ENCODE results near the gene HAND1.
A peak's percentile ranks its signal among the peaks of the same experiment; 100 is the strongest.

Gene HAND1

GRCh38 chr5:154480847-154481246 lies 2.8 kb upstream of the HAND1 start:
- Histone ChIP-seq H3K4me3 (no peak overlapping the region), H3K27ac (no peak overlapping the region)

DNA sequence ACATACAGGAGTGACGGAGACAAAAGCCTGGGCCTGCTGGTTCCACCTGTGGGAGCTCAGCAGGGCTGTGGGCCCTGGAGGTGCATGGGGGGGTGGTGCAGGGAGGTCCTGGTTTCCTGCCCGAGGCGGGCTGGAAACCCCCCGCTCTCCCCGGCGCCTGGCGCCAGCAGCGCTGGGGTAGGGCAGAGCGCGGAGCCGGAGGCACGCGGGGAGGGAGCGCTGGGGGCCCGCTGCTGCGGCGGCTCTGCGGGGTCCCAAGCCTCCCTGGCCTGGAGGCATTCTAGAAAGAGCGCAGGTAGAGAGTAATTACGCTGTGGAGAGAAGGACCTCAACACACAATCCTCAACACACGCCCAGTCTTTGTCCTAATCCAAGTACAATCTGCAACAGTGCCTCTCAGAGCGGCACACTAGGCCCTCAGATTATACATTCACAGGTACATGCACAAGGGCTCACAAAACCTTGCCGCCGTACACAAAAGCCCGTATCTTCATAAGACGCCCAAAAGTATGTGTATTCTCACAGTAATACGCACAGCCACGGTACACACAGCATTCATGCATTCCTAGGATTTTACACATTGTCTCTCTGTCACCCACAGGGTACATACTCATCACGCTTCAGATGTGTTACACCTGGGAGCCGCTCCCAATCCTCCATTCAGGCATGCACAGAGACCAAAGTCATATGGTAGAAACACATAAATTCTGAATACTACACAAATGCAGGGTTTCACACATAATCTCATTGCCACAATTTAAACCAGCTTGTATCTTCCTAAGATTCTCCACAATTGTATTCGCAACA lies 2.1 kb upstream of the HAND1 start:
- H3K27ac ChIP-seq = no peak overlapping the region

DNA sequence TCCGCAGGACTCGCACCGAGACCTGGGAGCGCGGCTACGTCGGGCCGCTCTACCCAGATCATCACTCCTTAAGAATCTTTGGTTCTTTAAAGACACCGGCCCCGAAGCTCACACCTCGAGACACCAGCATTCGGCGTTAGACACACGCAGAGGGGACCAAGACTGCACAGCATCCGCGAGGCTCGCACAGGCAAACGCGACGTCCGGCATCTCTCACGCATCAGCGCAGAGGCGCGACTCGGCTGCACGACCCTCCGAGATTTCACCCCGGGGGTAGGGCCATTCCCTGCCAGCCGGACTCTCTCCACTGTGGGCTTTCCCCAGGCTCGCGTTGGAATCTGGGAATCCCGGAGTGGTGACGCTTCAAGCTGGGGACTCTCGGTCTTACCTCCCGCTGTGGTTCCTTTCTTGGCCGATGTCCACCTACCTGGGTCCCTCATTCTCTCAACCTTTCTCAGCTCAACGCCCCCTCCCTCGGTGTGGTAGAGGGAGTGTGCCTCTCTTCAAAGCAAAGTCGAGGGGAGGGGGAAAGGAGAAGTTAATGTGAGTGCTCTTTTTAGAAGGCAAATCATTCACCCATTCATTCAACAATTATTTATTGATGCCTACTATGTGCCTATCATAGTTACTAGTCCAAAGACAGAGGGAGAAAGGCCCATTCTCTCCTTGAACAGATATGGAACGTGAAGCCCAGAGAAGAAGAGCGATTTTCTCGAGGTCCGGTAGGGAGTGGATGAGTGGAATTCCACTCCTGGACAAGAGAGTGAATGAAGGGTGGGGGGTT lies 1.3 kb upstream of the HAND1 start:
- Histone ChIP-seq H3K27ac (no peak overlapping the region), H3K4me3 (no peak overlapping the region)

More for the DNA sequence above, 2.1 kb upstream of the HAND1 start:
- H3K4me3 ChIP-seq = no peak overlapping the region

GRCh38 chr5:154478752-154479159 lies 729 bp upstream of the HAND1 start:
- no peak overlapping the region for H3K4me3 ChIP-seq
- H3K27ac ChIP-seq = no peak overlapping the region

DNA sequence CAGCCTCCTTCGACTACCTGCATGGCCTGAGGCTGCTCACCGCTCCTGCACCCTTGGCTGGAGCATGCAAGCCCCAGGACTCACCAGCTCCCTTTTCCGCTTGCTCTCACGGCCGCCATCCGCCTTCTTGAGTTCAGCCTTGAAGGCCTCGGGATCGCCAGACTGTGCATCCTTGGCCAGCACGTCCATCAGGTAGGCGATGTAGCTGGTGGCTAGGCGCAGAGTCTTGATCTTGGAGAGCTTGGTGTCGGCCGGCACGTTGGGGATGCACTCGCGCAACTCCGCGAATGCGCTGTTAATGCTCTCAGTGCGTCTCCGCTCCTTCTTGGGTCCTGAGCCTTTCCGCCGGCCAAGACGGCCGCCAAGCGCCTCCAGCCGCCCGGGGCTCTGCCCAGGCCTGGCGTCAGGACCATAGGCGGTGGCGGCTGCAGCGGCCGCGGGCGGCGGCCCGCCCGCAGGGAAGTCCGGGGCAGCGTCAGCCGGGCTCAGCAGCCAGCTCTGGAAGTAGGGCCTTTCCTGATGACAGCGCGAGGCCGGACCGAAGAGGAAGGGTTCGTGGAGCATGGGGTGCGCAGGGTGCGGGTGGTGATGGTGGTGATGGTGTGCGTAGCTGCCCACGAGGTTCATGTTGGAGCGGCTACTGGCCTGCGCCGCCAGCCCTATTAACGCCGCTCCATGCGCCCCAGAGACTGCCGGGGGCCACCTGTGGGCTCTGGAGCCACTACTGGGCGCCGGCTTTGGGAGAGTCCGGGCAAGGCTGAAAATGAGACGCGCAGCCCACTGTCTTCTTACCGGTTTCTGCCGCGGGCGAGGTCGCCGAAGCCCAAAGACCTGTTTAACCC lies 424 bp downstream of the HAND1 start:
- no peak overlapping the region for H3K27ac ChIP-seq
- peak overlapping the region in 3 of 7 experiments; percentile 4 to 37 (median 19) for H3K4me3 ChIP-seq

DNA sequence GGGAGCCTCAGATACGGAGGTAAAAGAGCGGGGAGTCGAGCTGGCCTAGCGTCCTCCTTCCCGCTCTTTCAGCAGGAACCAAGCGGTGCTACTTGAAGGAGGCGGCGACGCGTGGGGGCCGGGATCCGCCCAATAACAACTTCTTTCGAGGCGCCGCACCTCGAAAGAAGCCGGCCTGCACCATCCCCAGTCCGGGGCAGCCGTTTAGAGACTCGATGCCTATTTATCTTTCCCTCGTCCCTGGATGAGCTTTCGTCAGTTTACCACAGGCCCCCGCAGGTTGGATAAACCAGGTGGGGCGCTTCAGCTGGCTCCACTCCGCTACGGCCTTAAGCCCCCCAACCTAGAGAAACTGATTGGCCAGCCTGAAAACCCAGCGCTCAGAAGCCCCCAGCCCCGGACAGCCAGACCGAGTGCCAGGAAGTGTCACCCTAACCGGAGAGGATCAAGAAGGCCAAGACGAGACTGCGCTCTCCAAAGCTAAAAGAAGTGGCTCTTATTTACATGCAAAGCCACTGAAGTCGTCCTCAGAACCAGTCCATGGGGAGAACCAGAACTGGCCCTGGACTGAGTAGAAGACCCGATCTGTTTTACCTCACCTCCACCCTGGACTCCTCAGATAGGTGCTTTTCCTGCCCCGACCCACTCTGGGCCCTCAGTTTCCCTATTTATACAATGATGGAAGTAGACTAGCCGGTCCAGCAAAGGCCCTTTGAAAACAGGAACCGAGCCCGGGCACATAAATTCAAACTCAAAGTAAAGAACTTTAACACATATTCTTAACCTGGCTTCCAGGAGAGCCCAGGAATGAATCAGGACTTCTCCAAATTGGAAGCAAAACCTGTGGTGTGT lies 1.4 kb downstream of the HAND1 start:
- no peak overlapping the region for H3K27ac ChIP-seq
- no peak overlapping the region for H3K4me3 ChIP-seq

- Histone ChIP-seq H3K4me3 (no peak overlapping the region), H3K27ac (no peak overlapping the region)
Observed at GRCh38 chr5:154475591-154476353, 2.3 kb downstream of the HAND1 start.

- no peak overlapping the region for H3K27ac ChIP-seq
- H3K4me3 ChIP-seq = no peak overlapping the region
Observed at GRCh38 chr5:154474396-154475334, 3.4 kb downstream of the HAND1 start.

DNA sequence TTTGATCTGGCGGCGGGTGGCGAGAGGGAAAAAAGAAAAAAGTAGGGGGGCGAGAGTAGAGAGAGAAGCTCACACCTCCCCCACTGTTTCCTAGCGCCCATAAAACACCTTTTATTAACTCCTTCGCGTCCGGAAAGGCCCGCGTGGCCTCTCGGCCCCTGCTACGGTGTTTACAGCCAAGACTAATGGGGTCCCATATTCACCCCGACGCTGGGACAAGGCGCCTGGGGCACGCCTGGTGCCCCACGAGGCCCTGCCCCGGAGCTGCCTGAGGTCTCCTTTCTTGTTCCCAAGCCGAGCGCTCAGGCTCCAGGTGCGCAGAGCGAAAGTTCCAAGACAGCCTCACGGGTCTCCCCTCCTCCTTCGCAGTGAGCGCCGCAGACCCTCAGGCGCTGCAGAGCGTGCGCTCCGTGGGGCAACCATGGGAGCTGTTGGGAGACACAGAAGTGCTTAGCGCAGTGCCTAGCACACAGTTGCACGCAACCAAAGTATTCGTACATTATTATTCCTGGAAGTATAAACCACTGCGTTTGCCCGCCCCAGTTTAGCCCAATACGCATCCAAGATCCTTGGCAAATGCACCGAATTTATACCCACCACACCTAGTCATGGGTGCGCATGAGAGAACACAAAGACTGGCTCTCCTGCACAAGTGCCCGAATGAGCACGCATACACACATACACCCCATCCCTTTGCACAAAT lies 4.3 kb downstream of the HAND1 start:
- Histone ChIP-seq H3K27ac (no peak overlapping the region), H3K4me3 (no peak overlapping the region)

DNA sequence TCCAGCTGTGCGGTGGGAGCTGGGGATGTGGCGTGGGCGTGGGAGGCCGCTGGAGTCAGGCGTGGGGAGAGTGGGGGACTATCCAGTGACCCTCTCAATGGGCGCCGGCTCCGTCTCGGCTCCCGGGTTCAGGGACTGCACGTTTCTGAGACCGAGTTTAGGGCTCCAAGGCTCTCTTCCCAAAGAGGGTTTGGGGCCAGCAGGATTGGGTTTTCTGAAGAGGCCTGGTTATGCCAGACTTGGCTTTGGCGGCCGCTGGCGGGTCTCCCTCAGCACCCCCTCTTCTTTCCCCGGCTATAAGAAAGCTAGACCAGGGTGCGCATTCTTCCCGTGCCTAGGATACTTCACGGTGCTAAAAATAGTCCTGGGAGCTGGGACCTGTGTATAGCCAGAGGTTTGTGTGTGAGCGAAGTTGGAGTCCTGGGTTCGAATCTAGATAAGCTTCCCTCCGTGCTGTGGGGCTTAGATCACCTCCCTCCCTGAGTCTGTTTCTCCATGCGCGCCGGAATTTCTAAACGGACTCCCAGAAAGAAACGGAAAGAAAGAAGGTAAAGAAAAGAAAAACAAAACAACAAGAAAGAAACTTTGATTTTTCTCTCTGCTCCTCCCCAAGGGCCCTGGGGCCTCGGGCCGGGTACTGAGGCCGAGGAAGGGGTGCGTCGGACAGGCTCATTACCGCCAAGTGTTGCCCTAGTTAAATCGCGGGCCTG lies 5.0 kb downstream of the HAND1 start:
- H3K27ac ChIP-seq = no peak overlapping the region
- H3K4me3 ChIP-seq = no peak overlapping the region

DNA sequence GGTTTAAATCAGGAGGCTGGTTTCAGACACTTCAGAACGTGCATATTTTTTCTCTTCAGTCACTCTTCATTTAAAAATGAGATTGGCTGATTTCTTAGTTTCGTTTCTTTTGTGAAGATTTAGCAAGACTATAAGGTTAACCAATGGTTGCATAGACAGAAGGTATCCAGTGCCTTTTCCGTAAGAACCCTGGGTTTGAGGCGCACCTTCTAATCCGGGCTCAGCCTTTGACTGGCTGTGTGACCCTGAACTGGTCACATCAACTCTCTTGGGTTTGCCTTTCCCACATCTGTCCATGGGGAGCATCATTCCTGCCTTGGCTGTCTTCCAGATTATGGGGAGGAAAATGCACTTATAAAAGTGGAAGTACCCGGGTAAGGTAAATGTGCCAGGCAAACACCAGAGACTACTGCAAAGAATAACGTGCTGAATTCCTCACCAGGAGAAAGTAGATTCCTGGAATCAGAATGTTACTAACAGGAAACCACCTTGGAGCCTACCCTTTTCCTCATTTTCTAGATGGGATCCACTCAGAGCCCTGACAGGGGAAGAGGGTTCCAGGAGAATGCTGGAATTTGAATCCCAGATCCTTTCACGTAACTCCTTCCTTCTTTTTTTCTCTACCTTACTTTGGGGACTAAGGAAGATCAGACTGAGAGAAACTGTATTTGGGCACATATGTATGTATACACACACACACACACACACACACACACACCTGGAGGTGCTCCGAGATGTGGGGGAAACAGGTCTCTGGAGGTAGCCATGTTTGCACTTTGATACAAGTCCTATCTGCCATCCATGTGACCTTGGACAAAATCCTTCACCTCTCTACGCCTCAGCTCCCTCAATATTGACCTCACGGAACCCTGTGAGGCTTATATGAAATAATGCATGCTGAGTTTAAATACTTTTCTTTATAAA lies 6.8 kb downstream of the HAND1 start:
- no peak overlapping the region for H3K4me3 ChIP-seq

GRCh38 chr5:154470137-154470536 lies 7.9 kb downstream of the HAND1 start:
- Histone ChIP-seq H3K4me3 (no peak overlapping the region), H3K27ac (no peak overlapping the region)

More for the DNA sequence above, 6.8 kb downstream of the HAND1 start:
- H3K27ac ChIP-seq = no peak overlapping the region

GRCh38 chr5:154467655-154468354 lies 10.2 kb downstream of the HAND1 start:
- no peak overlapping the region for H3K27ac ChIP-seq

GRCh38 chr5:154466671-154467070 lies 11.4 kb downstream of the HAND1 start:
- H3K27ac ChIP-seq = no peak overlapping the region
- no peak overlapping the region for H3K4me3 ChIP-seq

More at GRCh38 chr5:154467655-154468354, 10.2 kb downstream of the HAND1 start:
- no peak overlapping the region for H3K4me3 ChIP-seq

DNA sequence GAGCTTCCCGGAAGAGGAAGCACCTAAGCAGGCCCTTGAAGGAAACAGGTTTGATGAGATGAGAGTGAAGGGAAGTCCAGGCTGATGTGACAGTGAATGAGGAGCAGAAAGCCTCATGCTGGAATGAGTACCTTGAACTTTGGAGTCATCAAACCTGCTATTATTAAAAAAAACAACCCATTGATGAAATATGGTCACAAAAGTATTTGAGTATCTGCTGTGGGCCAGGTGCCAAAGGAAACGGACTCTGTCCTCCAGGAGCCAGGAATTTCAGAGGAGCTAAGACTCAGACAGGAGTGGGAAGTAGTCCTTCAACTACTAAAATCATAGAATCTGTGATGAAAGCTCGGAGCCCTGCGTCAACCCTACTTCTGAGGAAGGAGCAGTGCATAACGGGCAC lies 11.9 kb downstream of the HAND1 start:
- no peak overlapping the region for H3K27ac ChIP-seq
- no peak overlapping the region for H3K4me3 ChIP-seq

Measured in skin epidermis (tissue), 12 donors.